Osteoblast (primary cell): Measurements from ENCODE around the gene FTO. TPM values are rescaled to one million over a fixed set of nuclear protein-coding genes. Genes with fewer than 3 reads are reported as not detected.

Experiments
- DNase-seq: peaks from one replicate; pipeline ENCODE4 v3.0.0; 2011; ENCODE audit warnings: low spot score, mixed read lengths; ENCODE audit not compliant: insufficient read length; ENCODE audit errors: missing footprints
- H2AFZ ChIP-seq: 2 replicates; pipeline ENCODE4 v1.6.0; 2011; ENCODE audit warnings: mild to moderate bottlenecking, low read length
- H3K27ac ChIP-seq: 2 replicates; pipeline ENCODE4 v1.5.1; 2011; ENCODE audit warnings: mild to moderate bottlenecking, low read depth, low read length, moderate library complexity
- H3K27me3 ChIP-seq: 2 replicates; pipeline ENCODE4 v1.6.0; 2012; ENCODE audit warnings: mild to moderate bottlenecking, control low read depth, inconsistent platforms, low read length, moderate library complexity; ENCODE audit not compliant: insufficient read depth
- H3K36me3 ChIP-seq: 2 replicates; pipeline ENCODE4 v1.5.1; 2011; ENCODE audit warnings: mild to moderate bottlenecking, low read length, control low read depth, moderate library complexity; ENCODE audit not compliant: insufficient read depth
- H3K4me1 ChIP-seq: 2 replicates; pipeline ENCODE4 v1.5.1; 2011; ENCODE audit warnings: mild to moderate bottlenecking, low read length, control low read depth, moderate library complexity; ENCODE audit not compliant: insufficient read depth
- H3K4me2 ChIP-seq: 2 replicates; pipeline ENCODE4 v1.6.0; 2011; ENCODE audit warnings: mild to moderate bottlenecking, low read length; ENCODE audit not compliant: insufficient read depth
- H3K4me3 ChIP-seq: fragments of 200-600 bp; sonication (generic); 3 replicates; pipeline ENCODE4 v1.5.1; 2012; ENCODE audit warnings: mild to moderate bottlenecking, low read length, inconsistent platforms; ENCODE audit not compliant: insufficient read depth
- H3K79me2 ChIP-seq: 2 replicates; pipeline ENCODE4 v1.6.0; 2012; ENCODE audit warnings: mild to moderate bottlenecking, low read length, control low read depth, inconsistent platforms; ENCODE audit not compliant: insufficient read depth
- H3K9me3 ChIP-seq: 2 replicates; pipeline ENCODE4 v1.5.1; 2011; ENCODE audit warnings: low read depth, low read length, control low read depth
- H4K20me1 ChIP-seq: 2 replicates; pipeline ENCODE4 v1.6.0; 2012; ENCODE audit warnings: mild to moderate bottlenecking, low read length, control low read depth; ENCODE audit not compliant: insufficient read depth
- total RNA-seq: library from RNA; depleted of rRNA; stranded (reverse); fragments of >200 nt; gene quantifications from 2 replicates; pipeline ENCODE4 v1.2.3, GENCODE V29; 2012
- TF ChIP-seq, protein P1 (sequence below): IDR thresholded peaks from 2 replicates; pipeline ENCODE4 v1.5.1; 2011; ENCODE audit warnings: mild to moderate bottlenecking, low read depth, low read length, moderate library complexity; ENCODE audit errors: extremely low read depth

Gene FTO
- total RNA-seq, 1 donor = 152 TPM

DNA sequence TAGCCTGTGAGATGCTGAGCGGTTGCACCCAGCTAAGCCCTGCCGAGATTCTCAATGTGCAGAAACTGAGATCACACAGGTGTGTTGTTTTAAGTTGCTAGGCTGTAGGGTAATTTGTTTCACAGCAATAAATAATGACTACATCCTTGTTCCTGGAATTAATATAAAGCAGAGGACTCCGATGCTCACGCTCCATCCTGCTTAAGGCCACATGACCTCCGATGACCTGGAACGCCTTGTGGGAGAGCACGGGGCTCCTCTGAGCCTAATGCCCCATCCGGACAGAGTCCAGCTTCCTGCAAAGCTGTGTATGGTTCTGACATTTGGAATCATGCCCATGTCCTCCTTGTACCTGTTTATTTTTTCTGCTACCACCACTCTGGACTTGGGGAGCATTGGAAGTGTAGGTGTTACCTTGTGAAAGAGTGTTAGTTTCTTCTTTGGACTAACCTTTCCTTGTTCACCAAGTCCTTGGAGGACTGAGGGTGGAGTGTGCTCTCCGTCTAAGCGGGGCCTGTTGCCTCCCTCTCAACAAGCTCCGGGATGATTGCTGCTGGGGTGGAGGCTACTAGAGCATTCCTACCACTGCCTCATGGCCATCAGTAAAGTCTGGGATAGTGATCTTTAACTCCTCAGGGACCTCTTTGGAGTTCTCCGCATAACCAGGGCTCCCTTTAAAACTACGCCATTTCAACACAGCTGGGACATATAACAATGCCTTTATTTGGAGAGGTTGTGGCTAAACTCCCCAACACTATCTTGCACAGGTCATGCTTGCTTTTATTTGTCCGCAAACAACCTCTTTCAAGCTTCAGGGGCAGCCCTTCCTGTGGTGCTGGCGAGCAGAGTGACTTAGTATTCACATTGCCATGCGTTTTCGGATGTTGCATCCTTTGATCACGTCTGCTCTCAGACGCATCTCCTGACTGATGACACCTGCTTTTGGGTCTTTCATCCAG lies 457.3 kb downstream of the FTO start:
- Histone ChIP-seq H3K36me3 (no peaks in the 10 kb centered on the region), H3K27ac (no peak overlapping the region), H3K4me2 (no peak overlapping the region), H3K9me3 (no peaks in the 10 kb centered on the region), H3K4me1 (no peaks in the 10 kb centered on the region), H3K79me2 (no peaks in the 10 kb centered on the region), H3K27me3 (no peaks in the 10 kb centered on the region), H2AFZ (no peak overlapping the region), H3K4me3 (no peak overlapping the region), H4K20me1 (no peaks in the 10 kb centered on the region)
- TF ChIP-seq, protein P1, sequence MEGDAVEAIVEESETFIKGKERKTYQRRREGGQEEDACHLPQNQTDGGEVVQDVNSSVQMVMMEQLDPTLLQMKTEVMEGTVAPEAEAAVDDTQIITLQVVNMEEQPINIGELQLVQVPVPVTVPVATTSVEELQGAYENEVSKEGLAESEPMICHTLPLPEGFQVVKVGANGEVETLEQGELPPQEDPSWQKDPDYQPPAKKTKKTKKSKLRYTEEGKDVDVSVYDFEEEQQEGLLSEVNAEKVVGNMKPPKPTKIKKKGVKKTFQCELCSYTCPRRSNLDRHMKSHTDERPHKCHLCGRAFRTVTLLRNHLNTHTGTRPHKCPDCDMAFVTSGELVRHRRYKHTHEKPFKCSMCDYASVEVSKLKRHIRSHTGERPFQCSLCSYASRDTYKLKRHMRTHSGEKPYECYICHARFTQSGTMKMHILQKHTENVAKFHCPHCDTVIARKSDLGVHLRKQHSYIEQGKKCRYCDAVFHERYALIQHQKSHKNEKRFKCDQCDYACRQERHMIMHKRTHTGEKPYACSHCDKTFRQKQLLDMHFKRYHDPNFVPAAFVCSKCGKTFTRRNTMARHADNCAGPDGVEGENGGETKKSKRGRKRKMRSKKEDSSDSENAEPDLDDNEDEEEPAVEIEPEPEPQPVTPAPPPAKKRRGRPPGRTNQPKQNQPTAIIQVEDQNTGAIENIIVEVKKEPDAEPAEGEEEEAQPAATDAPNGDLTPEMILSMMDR = no peak
- no peak for DNase-seq

DNA sequence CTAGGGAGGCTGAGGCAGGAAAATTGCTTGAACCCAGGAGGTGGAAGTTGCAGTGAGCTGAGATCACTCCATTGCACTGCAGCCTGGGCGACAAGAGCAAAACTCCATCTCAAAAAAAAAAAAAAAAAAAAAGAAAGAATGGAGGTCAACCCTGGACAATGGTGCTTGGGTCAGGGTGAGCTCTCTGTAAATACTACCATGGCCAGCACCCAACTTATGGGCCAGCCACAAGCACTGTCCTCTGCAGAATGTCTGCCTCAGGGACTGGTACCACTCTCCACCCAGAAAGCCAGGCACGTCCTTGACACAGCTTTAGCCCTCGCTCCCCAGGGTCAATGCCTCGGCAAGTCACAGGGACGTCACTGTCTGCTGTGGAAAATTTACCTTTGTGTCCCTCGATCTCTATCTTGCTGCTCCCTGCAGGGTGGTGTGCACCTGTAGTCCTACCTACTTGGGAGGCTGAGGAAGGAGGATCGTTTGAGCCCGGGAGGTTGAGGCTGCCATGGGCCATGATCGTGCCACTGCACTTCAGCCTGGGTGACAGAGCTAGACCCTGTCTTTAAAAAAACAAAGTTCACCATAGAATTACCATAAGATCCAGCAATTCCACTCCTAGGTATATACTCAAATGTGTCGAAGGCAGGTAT lies 459.4 kb downstream of the FTO start:
- Histone ChIP-seq H3K27me3 (no peaks in the 10 kb centered on the region), H4K20me1 (no peaks in the 10 kb centered on the region), H3K27ac (no peak overlapping the region), H3K4me3 (no peak overlapping the region), H2AFZ (no peak overlapping the region), H3K4me1 (no peaks in the 10 kb centered on the region), H3K9me3 (no peaks in the 10 kb centered on the region), H3K36me3 (no peaks in the 10 kb centered on the region), H3K4me2 (no peak overlapping the region), H3K79me2 (no peaks in the 10 kb centered on the region)
- DNase-seq = no peak
- TF ChIP-seq, protein P1 = no peak

DNA sequence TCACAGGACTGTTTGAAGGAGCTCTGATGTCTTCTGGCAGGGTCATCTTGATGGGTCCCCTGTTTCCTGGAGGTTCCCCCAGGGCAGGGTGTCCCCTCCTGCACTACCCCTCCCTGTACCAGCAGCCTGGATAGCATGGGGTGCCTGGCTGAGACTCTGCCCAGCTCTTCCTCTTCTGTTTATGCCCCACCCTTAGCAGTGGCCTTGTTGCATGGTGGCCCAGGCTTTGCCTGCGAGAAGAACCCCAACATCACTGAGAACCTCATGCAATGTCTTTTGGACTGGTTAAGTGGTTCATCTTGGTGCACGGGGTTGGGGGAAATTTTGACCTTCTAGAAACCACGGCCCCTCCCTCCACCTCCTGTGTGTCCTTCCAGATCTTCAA lies 460.8 kb downstream of the FTO start:
- Histone ChIP-seq H3K36me3 (no peaks in the 10 kb centered on the region), H3K27me3 (no peaks in the 10 kb centered on the region), H3K9me3 (no peaks in the 10 kb centered on the region), H3K4me3 (no peak overlapping the region), H2AFZ (no peak overlapping the region), H3K4me1 (no peaks in the 10 kb centered on the region), H3K79me2 (no peaks in the 10 kb centered on the region), H3K27ac (no peak overlapping the region), H4K20me1 (no peaks in the 10 kb centered on the region), H3K4me2 (no peak overlapping the region)
- DNase-seq = no peak
- TF ChIP-seq, protein P1 = no peak
